Osteocyte (in vitro differentiated cells): ENCODE results near the gene RANBP10. TPM values are rescaled to one million over a fixed set of nuclear protein-coding genes. Genes with fewer than 3 reads are reported as not detected.

Source experiments
- DNase-seq: peaks from one replicate; pipeline ENCODE4 v3.0.0; 2021; ENCODE audit warnings: mixed read lengths; ENCODE audit not compliant: unreplicated experiment; ENCODE audit errors: extremely low spot score
- H3K27ac Mint-ChIP-seq: one replicate; pipeline ENCODE4 v1.8.0; 2021; ENCODE audit warnings: mild to moderate bottlenecking, mixed read lengths; ENCODE audit not compliant: unreplicated experiment
- H3K27me3 Mint-ChIP-seq: one replicate; pipeline ENCODE4 v1.8.0; 2021; ENCODE audit warnings: mixed read lengths; ENCODE audit not compliant: unreplicated experiment
- H3K36me3 Mint-ChIP-seq: one replicate; pipeline ENCODE4 v1.8.0; 2021; ENCODE audit warnings: mixed read lengths; ENCODE audit not compliant: unreplicated experiment
- H3K4me1 Mint-ChIP-seq: one replicate; pipeline ENCODE4 v1.8.0; 2021; ENCODE audit warnings: mixed read lengths; ENCODE audit not compliant: unreplicated experiment
- H3K4me3 Mint-ChIP-seq: one replicate; pipeline ENCODE4 v1.8.0; 2021; ENCODE audit warnings: mild to moderate bottlenecking, moderate library complexity, mixed read lengths; ENCODE audit not compliant: unreplicated experiment
- H3K9me3 Mint-ChIP-seq: one replicate; pipeline ENCODE4 v1.8.0; 2021; ENCODE audit warnings: mixed read lengths; ENCODE audit not compliant: unreplicated experiment
- CTCF ChIP-seq: fragments of 200-600 bp; sonication (generic); IDR thresholded peaks from 2 replicates; pipeline ENCODE4 v1.5.0; 2021; ENCODE audit warnings: antibody characterized with exemption, mild to moderate bottlenecking, moderate library complexity
- total RNA-seq: library from RNA; stranded (reverse); gene quantifications from 2 replicates; pipeline ENCODE4 v1.2.1, GENCODE V29; 2021

The RANBP10 gene
- total RNA-seq, 1 donor from 2014 or later: 18.9 TPM

GRCh38 chr16:67825119-67825518 lies 18.8 kb upstream of the RANBP10 start:
- H3K4me3 Mint-ChIP-seq: no peak overlapping the region
- no peaks in the 10 kb centered on the region for H3K27me3 Mint-ChIP-seq
- H3K9me3 Mint-ChIP-seq: no peaks in the 10 kb centered on the region
- H3K36me3 Mint-ChIP-seq: peaks cover 10% of the 10 kb centered on the region
- no peak for DNase-seq
- TF ChIP-seq CTCF: no peak
- H3K27ac Mint-ChIP-seq: no peak overlapping the region
- no peaks in the 10 kb centered on the region for H3K4me1 Mint-ChIP-seq

- Mint-ChIP-seq H3K27ac (no peak overlapping the region), H3K4me1 (no peaks in the 10 kb centered on the region), H3K36me3 (no peaks in the 10 kb centered on the region), H3K4me3 (no peak overlapping the region), H3K9me3 (no peaks in the 10 kb centered on the region), H3K27me3 (no peaks in the 10 kb centered on the region)
- DNase-seq: no peak
- no peak for TF ChIP-seq CTCF
Measured at GRCh38 chr16:67822511-67822910, 16.2 kb upstream of the RANBP10 start.

- H3K36me3 Mint-ChIP-seq: no peaks in the 10 kb centered on the region
- H3K27ac Mint-ChIP-seq: no peak overlapping the region
- H3K4me3 Mint-ChIP-seq: no peak overlapping the region
- no peak for TF ChIP-seq CTCF
- H3K27me3 Mint-ChIP-seq: no peaks in the 10 kb centered on the region
- peaks cover 2% of the 10 kb centered on the region for H3K4me1 Mint-ChIP-seq
- no peaks in the 10 kb centered on the region for H3K9me3 Mint-ChIP-seq
- no peak for DNase-seq
Measured at GRCh38 chr16:67820608-67821259, 14.4 kb upstream of the RANBP10 start.

GRCh38 chr16:67814567-67814966 lies 8.2 kb upstream of the RANBP10 start:
- Mint-ChIP-seq H3K4me1 (peaks cover 2% of the 10 kb centered on the region), H3K9me3 (no peaks in the 10 kb centered on the region), H3K4me3 (no peak overlapping the region), H3K27me3 (peaks cover 2% of the 10 kb centered on the region), H3K27ac (no peak overlapping the region), H3K36me3 (no peaks in the 10 kb centered on the region)
- TF ChIP-seq CTCF: no peak
- no peak for DNase-seq

GRCh38 chr16:67811899-67812298 lies 5.5 kb upstream of the RANBP10 start:
- TF ChIP-seq CTCF: no peak
- Mint-ChIP-seq H3K27me3 (peaks cover 2% of the 10 kb centered on the region), H3K4me1 (peaks cover 7% of the 10 kb centered on the region), H3K36me3 (no peaks in the 10 kb centered on the region), H3K27ac (no peak overlapping the region), H3K9me3 (no peaks in the 10 kb centered on the region), H3K4me3 (no peak overlapping the region)
- no peak for DNase-seq
